Activated T-cell treated with anti-CD3 and anti-CD28 coated beads, Interleukin-2, amount 50 U/mL, for 1 hour (primary cell): Measurements from ENCODE around the gene TMEM178B.
"Not testable (repeated sequence)": the region's sequence is repeated elsewhere in the genome, so short reads cannot be mapped to it uniquely, and the experiment has no call there.

Experiments used
- DNase-seq: peaks from one replicate; pipeline ENCODE4 v3.0.0-alpha.2; 2020

The TMEM178B gene

GRCh38 chr7:141074162-141074991 lies 513 bp downstream of the TMEM178B start:
- peak; percentile 24 for DNase-seq

- DNase-seq, result no peak
Measured at GRCh38 chr7:141074997-141075396, 1.1 kb downstream of the TMEM178B start.

- DNase-seq, result no peak
Measured at GRCh38 chr7:141076377-141076776, 2.5 kb downstream of the TMEM178B start.

- no peak for DNase-seq
Measured at GRCh38 chr7:141079219-141079618, 5.4 kb downstream of the TMEM178B start.

GRCh38 chr7:141089490-141089889 lies 15.6 kb downstream of the TMEM178B start:
- DNase-seq, result not testable (repeated sequence)

GRCh38 chr7:141094336-141095070 lies 20.6 kb downstream of the TMEM178B start:
- DNase-seq, result no peak

- DNase-seq, result no peak
Measured at GRCh38 chr7:141097430-141097829, 23.6 kb downstream of the TMEM178B start.

- no peak for DNase-seq
Measured at GRCh38 chr7:141102436-141102835, 28.6 kb downstream of the TMEM178B start.

GRCh38 chr7:141103847-141104429 lies 30.1 kb downstream of the TMEM178B start:
- no peak for DNase-seq

- DNase-seq, result no peak
Measured at GRCh38 chr7:141113131-141113530, 39.3 kb downstream of the TMEM178B start.

GRCh38 chr7:141114029-141114664 lies 40.3 kb downstream of the TMEM178B start:
- no peak for DNase-seq

- DNase-seq, result no peak
Measured at GRCh38 chr7:141115965-141116364, 42.1 kb downstream of the TMEM178B start.

GRCh38 chr7:141116661-141117060 lies 42.8 kb downstream of the TMEM178B start:
- not testable (repeated sequence) for DNase-seq

GRCh38 chr7:141118767-141119166 lies 44.9 kb downstream of the TMEM178B start:
- no peak for DNase-seq

- DNase-seq, result no peak
Measured at GRCh38 chr7:141119187-141119586, 45.3 kb downstream of the TMEM178B start.

GRCh38 chr7:141122736-141123135 lies 48.9 kb downstream of the TMEM178B start:
- DNase-seq, result no peak

GRCh38 chr7:141123522-141123921 lies 49.7 kb downstream of the TMEM178B start:
- no peak for DNase-seq

- DNase-seq, result no peak
Measured at GRCh38 chr7:141126107-141126506, 52.2 kb downstream of the TMEM178B start.

- DNase-seq, result no peak
Measured at GRCh38 chr7:141128506-141128905, 54.6 kb downstream of the TMEM178B start.

- DNase-seq, result no peak
Measured at GRCh38 chr7:141128931-141129330, 55.1 kb downstream of the TMEM178B start.

GRCh38 chr7:141132671-141133070 lies 58.8 kb downstream of the TMEM178B start:
- DNase-seq, result no peak

GRCh38 chr7:141133646-141134045 lies 59.8 kb downstream of the TMEM178B start:
- no peak for DNase-seq

GRCh38 chr7:141142058-141142457 lies 68.2 kb downstream of the TMEM178B start:
- no peak for DNase-seq
